Esophagus squamous epithelium (tissue), 4 donors: ENCODE results near the gene CSNK1G2.

ENCODE experiments used
- CTCF ChIP-seq, 6 experiments: fragments of 450-650 bp in 4 of 6; fragments of 200-600 bp in 2 of 6; sonication (generic) in 2 of 6; IDR thresholded peaks; one replicate each; pipeline ENCODE4 v1.5.1; 2016 to 2019; ENCODE audit warnings: antibody characterized with exemption in 6 of 6, mild to moderate bottlenecking in 4 of 6, moderate library complexity in 4 of 6
- POLR2A ChIP-seq, 4 donors: fragments of 450-650 bp; IDR thresholded peaks; one replicate each; pipeline ENCODE4 v1.6.1; 2017; ENCODE audit warnings: antibody characterized with exemption in 4 of 4, mild to moderate bottlenecking in 4 of 4, moderate library complexity in 3 of 4

- TF ChIP-seq POLR2A (IDR thresholded peaks at IDR 0.05), result no peak
- no peak for TF ChIP-seq CTCF (IDR thresholded peaks at IDR 0.05)
Measured at GRCh38 chr19:1908364-1908678, 32.7 kb upstream of the CSNK1G2 start.
